HUES6 (cell line): ENCODE measurements around the gene CLDN11.

Experiments
- H3K27ac ChIP-seq: 2 replicates; pipeline ENCODE4 v1.7.0; 2013; ENCODE audit warnings: low read depth, mild to moderate bottlenecking, low read length, inconsistent platforms
- H3K27me3 ChIP-seq: 2 replicates; pipeline ENCODE4 v1.6.1; 2013; ENCODE audit warnings: low read length; ENCODE audit not compliant: control insufficient read depth, insufficient read depth
- H3K36me3 ChIP-seq: 2 replicates; pipeline ENCODE4 v1.6.1; 2013; ENCODE audit warnings: low read length; ENCODE audit not compliant: control insufficient read depth, insufficient read depth
- H3K4me1 ChIP-seq: 2 replicates; pipeline ENCODE4 v1.6.1; 2013; ENCODE audit warnings: low read length; ENCODE audit not compliant: control insufficient read depth, insufficient read depth
- H3K4me3 ChIP-seq: 2 replicates; pipeline ENCODE4 v1.5.1; 2013; ENCODE audit warnings: low read depth, low read length
- H3K9ac ChIP-seq: one replicate; pipeline ENCODE4 v1.6.1; 2013; ENCODE audit warnings: mild to moderate bottlenecking, low read length
- H3K9me3 ChIP-seq: 2 replicates; pipeline ENCODE4 v1.6.1; 2013; ENCODE audit warnings: low read depth, low read length; ENCODE audit not compliant: control insufficient read depth, insufficient read depth

CLDN11 gene

DNA sequence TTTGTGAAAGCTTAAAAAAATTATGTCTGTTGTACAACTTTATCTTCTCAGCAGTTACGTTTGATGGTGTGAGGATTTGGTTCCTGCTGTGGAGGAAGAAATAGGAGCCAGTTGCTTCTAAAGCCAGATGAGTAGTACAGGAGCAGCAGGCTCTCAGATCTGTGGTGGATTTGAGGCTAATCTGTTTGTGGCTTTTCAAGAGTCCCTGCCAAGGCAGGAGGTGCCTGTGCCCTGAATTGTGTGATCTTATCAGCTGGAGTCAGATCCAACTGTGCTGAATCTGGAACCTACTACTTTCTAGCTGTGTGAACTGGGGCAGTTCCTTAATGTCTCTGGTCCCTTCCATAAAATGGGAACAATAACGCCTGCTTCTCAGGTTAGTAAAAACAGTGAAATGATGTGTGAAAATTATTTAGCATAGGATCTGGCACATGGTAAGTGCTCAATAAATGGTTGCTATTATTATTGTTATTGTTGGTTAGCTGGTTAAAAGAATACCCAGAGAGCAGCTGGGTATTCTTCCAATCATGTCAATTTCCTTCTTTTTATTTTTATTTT is 7.7 kb downstream of the CLDN11 start:
- Histone ChIP-seq H3K9ac (no peak overlapping the region), H3K27ac (no peak overlapping the region), H3K4me1 (peaks cover 12% of the 10 kb centered on the region), H3K36me3 (peaks cover 11% of the 10 kb centered on the region; the same call in 1 of the 2 replicates), H3K27me3 (peaks cover 1% of the 10 kb centered on the region; the same call in 1 of the 2 replicates), H3K9me3 (no peaks in the 10 kb centered on the region), H3K4me3 (no peak overlapping the region)

- Histone ChIP-seq H3K27ac (no peak overlapping the region), H3K36me3 (peaks cover 16% of the 10 kb centered on the region; the same call in 1 of the 2 replicates), H3K4me1 (peaks cover 11% of the 10 kb centered on the region), H3K9ac (no peak overlapping the region), H3K27me3 (no peaks in the 10 kb centered on the region), H3K4me3 (no peak overlapping the region), H3K9me3 (no peaks in the 10 kb centered on the region)
Measured at GRCh38 chr3:170428095-170428494, 9.4 kb downstream of the CLDN11 start.

- peaks cover 21% of the 10 kb centered on the region; the same call in 1 of the 2 replicates for H3K36me3 ChIP-seq
- no peaks in the 10 kb centered on the region for H3K27me3 ChIP-seq
- H3K4me3 ChIP-seq, result no peak overlapping the region
Measured at GRCh38 chr3:170429050-170429449, 10.4 kb downstream of the CLDN11 start.

GRCh38 chr3:170431054-170431453 is 12.4 kb downstream of the CLDN11 start:
- Histone ChIP-seq H3K4me1 (0 out of 2 replicates have a peak, but pooled peaks cover 4% of the 10 kb centered on the region), H3K27me3 (no peaks in the 10 kb centered on the region), H3K36me3 (peaks cover 26% of the 10 kb centered on the region; the same call in 1 of the 2 replicates)

More at GRCh38 chr3:170429050-170429449, 10.4 kb downstream of the CLDN11 start:
- Histone ChIP-seq H3K4me1 (peaks cover 11% of the 10 kb centered on the region), H3K9me3 (no peaks in the 10 kb centered on the region), H3K9ac (no peak overlapping the region), H3K27ac (no peak overlapping the region)

DNA sequence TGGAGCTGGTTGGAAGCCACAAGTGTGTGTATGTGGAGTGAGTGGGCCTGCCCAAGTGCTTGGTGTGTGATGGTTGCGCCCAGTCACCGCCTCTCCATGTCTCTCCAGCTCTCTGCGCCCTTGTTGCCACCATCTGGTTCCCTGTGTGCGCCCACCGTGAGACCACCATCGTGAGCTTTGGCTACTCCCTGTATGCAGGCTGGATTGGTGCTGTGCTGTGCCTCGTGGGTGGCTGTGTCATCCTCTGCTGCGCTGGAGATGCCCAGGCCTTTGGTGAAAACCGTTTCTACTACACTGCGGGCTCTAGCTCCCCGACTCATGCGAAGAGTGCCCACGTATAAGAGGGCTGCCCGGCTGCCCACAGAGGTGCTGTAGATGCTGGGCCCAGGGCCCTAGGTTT is 13.7 kb downstream of the CLDN11 start:
- Histone ChIP-seq H3K4me1 (no peaks in the 10 kb centered on the region), H3K27ac (no peak overlapping the region), H3K36me3 (peaks cover 22% of the 10 kb centered on the region; the same call in 1 of the 2 replicates), H3K27me3 (no peaks in the 10 kb centered on the region), H3K4me3 (no peak overlapping the region), H3K9ac (peak overlapping the region; percentile 13), H3K9me3 (no peaks in the 10 kb centered on the region)

More at GRCh38 chr3:170431054-170431453, 12.4 kb downstream of the CLDN11 start:
- H3K9me3 ChIP-seq, result no peaks in the 10 kb centered on the region
- no peak overlapping the region for H3K4me3 ChIP-seq
- H3K9ac ChIP-seq, result no peak overlapping the region
- H3K27ac ChIP-seq, result no peak overlapping the region

GRCh38 chr3:170436697-170437096 is 18.0 kb downstream of the CLDN11 start:
- Histone ChIP-seq H3K4me3 (no peak overlapping the region), H3K36me3 (peaks cover 22% of the 10 kb centered on the region; the same call in 1 of the 2 replicates), H3K27me3 (no peaks in the 10 kb centered on the region), H3K9me3 (no peaks in the 10 kb centered on the region), H3K4me1 (peaks cover 9% of the 10 kb centered on the region; the same call in 1 of the 2 replicates), H3K27ac (no peak overlapping the region), H3K9ac (no peak overlapping the region)

- Histone ChIP-seq H3K27ac (no peak overlapping the region), H3K9ac (no peak overlapping the region), H3K4me1 (peaks cover 9% of the 10 kb centered on the region; the same call in 1 of the 2 replicates), H3K36me3 (peaks cover 21% of the 10 kb centered on the region; the same call in 1 of the 2 replicates), H3K4me3 (no peak overlapping the region), H3K9me3 (no peaks in the 10 kb centered on the region), H3K27me3 (no peaks in the 10 kb centered on the region)
Measured at GRCh38 chr3:170437176-170437575, 18.5 kb downstream of the CLDN11 start.

- H3K4me3 ChIP-seq, result no peak overlapping the region
- H3K27me3 ChIP-seq, result no peaks in the 10 kb centered on the region
- H3K4me1 ChIP-seq, result peaks cover 9% of the 10 kb centered on the region; the same call in 1 of the 2 replicates
- H3K9me3 ChIP-seq, result no peaks in the 10 kb centered on the region
- H3K27ac ChIP-seq, result no peak overlapping the region
- H3K9ac ChIP-seq, result no peak overlapping the region
- peaks cover 17% of the 10 kb centered on the region; the same call in 1 of the 2 replicates for H3K36me3 ChIP-seq
Measured at GRCh38 chr3:170437696-170438407, 19.2 kb downstream of the CLDN11 start.

GRCh38 chr3:170438836-170439235 is 20.2 kb downstream of the CLDN11 start:
- H3K27ac ChIP-seq, result no peak overlapping the region
- no peaks in the 10 kb centered on the region for H3K9me3 ChIP-seq
- no peaks in the 10 kb centered on the region for H3K27me3 ChIP-seq
- peaks cover 13% of the 10 kb centered on the region; the same call in 1 of the 2 replicates for H3K36me3 ChIP-seq
- H3K4me3 ChIP-seq, result no peak overlapping the region
- peaks cover 9% of the 10 kb centered on the region; the same call in 1 of the 2 replicates for H3K4me1 ChIP-seq
- H3K9ac ChIP-seq, result no peak overlapping the region

DNA sequence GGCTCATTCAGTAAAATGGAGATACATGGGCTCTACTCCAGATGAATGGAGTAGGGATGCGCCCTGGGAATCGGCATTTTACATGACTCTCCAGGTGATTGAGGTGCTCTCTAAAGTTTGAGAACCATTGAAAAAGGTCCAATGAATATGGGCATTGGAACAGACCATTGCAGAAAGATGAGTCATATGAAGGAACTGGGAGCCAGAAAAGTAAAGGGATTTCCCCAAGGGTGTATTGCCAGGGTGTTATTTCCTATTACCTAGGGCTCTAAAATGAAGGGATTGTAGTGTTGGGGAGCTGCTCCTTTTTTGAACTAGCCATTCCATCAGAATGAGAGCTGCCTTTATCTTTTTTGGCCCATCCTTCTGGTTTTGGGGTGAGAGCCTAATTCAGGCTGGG is 21.7 kb downstream of the CLDN11 start:
- Histone ChIP-seq H3K4me3 (no peak overlapping the region), H3K9me3 (no peaks in the 10 kb centered on the region)

DNA sequence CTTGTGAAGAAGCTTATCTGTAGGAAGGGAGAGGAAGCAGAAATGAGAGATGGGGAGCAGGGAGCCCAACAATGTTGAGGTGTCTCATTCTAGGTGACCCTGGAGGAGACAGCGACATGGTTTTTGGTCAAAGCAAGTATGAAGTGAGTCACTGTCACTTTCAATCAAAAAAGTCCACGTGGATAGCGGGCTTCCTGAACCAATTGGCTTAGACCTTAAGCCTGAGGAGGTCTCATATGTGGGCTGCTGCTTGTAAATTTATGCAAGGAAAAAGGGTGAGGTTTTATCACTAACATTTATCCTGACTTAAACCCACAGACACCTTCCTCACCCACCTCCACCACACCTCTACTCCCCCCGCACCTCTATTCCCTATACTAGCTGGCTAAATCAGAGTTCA is 22.7 kb downstream of the CLDN11 start:
- no peak overlapping the region for H3K9ac ChIP-seq
- no peak overlapping the region for H3K27ac ChIP-seq
- H3K36me3 ChIP-seq, result no peaks in the 10 kb centered on the region
- H3K9me3 ChIP-seq, result no peaks in the 10 kb centered on the region
- H3K27me3 ChIP-seq, result no peaks in the 10 kb centered on the region
- peaks cover 9% of the 10 kb centered on the region; the same call in 1 of the 2 replicates for H3K4me1 ChIP-seq
- no peak overlapping the region for H3K4me3 ChIP-seq

More for the DNA sequence above, 21.7 kb downstream of the CLDN11 start:
- Histone ChIP-seq H3K9ac (no peak overlapping the region), H3K4me1 (peaks cover 9% of the 10 kb centered on the region; the same call in 1 of the 2 replicates), H3K27ac (no peak overlapping the region), H3K27me3 (no peaks in the 10 kb centered on the region), H3K36me3 (peaks cover 5% of the 10 kb centered on the region; the same call in 1 of the 2 replicates)
